KMS-11 (cell line): Measurements from ENCODE around the gene YBX2.

Source experiments
- H2AFZ ChIP-seq: fragments of 200-600 bp; sonication (generic); 2 replicates; pipeline ENCODE4 v1.6.1; 2016; ENCODE audit warnings: antibody characterized with exemption, mixed run types, low read depth
- H3K27ac ChIP-seq: fragments of 200-600 bp; sonication (generic); 2 replicates; pipeline ENCODE4 v1.6.1; 2016; ENCODE audit warnings: mild to moderate bottlenecking, mixed run types
- H3K27me3 ChIP-seq: fragments of 200-600 bp; sonication (generic); 2 replicates; pipeline ENCODE4 v1.6.1; 2017; ENCODE audit warnings: mild to moderate bottlenecking, low read depth, mixed run types, moderate library complexity; ENCODE audit not compliant: insufficient read depth
- H3K36me3 ChIP-seq: fragments of 200-600 bp; sonication (generic); 2 replicates; pipeline ENCODE4 v1.6.1; 2017; ENCODE audit warnings: mild to moderate bottlenecking, mixed run types; ENCODE audit not compliant: insufficient read depth
- H3K4me1 ChIP-seq: fragments of 200-600 bp; sonication (generic); 2 replicates; pipeline ENCODE4 v1.6.1; 2016; ENCODE audit warnings: mild to moderate bottlenecking, low read depth, mixed run types; ENCODE audit not compliant: poor library complexity, severe bottlenecking
- H3K4me2 ChIP-seq: fragments of 200-600 bp; sonication (generic); 2 replicates; pipeline ENCODE4 v1.7.0; 2016; ENCODE audit warnings: mild to moderate bottlenecking, mixed run types
- H3K4me3 ChIP-seq: fragments of 200-600 bp; sonication (generic); IDR thresholded peaks from 2 replicates; pipeline ENCODE4 v1.6.1; 2017; ENCODE audit warnings: low read depth, low read length, mixed read lengths; ENCODE audit not compliant: insufficient read depth
- H3K79me2 ChIP-seq: fragments of 200-600 bp; sonication (generic); 2 replicates; pipeline ENCODE4 v1.6.1; 2016; ENCODE audit warnings: low read depth, mixed run types; ENCODE audit not compliant: insufficient read depth
- H3K9ac ChIP-seq: fragments of 200-600 bp; sonication (generic); 2 replicates; pipeline ENCODE4 v1.6.1; 2016; ENCODE audit warnings: mild to moderate bottlenecking, mixed run types
- H4K20me1 ChIP-seq: fragments of 200-600 bp; sonication (generic); 2 replicates; pipeline ENCODE4 v1.6.1; 2016; ENCODE audit warnings: mild to moderate bottlenecking, mixed run types; ENCODE audit not compliant: insufficient read depth
- TF ChIP-seq, protein P1 (sequence below): fragments of 200-600 bp; sonication (generic); conservative IDR thresholded peaks from 2 replicates; pipeline ENCODE4 v1.6.1; 2017; ENCODE audit warnings: low read depth, mild to moderate bottlenecking, antibody characterized with exemption, low read length, moderate library complexity, mixed read lengths

Gene YBX2

DNA sequence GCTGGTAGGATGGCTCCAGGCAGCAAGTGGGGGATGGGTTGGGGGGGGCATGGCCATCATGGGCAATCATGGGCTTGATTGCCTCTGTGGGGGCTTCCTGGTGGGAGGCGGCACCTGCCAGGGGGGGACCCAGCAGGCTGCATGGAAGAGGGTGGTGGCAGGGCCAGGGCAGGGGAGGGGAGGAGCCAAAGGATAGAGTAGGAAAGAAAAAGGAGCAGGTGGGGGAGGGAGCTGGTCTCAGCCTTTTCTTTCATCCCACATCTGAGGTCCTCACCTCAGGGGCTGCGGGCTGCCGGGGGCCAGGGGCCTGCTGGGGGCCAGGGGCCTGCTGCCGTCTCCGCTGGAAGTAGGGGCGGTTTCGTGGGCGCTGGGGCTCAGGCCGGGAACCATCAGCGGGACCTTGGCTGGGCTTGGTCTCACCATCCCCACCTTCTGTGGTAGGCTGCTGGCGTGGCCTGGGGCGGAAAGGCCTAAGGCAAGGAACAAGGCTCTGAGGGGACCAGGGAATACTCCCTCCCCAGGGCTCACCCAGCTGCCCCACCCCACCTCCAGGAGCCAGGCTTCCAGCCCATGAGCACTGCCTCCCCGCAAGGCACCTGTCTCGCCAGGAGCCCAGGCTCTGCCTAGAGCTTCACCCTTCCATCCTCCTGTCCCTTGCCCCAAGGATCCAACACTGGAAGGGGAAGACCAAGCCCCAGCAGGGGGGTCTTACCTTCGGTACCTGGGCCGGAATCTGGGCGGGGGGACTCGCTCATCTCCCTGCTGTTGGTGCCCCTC is 5.0 kb downstream of the YBX2 start:
- Histone ChIP-seq H3K9ac (no peak overlapping the region), H3K4me1 (no peaks in the 10 kb centered on the region), H2AFZ (no peak overlapping the region), H4K20me1 (no peaks in the 10 kb centered on the region), H3K27ac (no peak overlapping the region), H3K36me3 (no peaks in the 10 kb centered on the region), H3K27me3 (0 out of 2 replicates have a peak, but pooled peaks cover 2% of the 10 kb centered on the region), H3K4me3 (no peak overlapping the region), H3K4me2 (no peak overlapping the region), H3K79me2 (no peaks in the 10 kb centered on the region)
- TF ChIP-seq, protein P1, sequence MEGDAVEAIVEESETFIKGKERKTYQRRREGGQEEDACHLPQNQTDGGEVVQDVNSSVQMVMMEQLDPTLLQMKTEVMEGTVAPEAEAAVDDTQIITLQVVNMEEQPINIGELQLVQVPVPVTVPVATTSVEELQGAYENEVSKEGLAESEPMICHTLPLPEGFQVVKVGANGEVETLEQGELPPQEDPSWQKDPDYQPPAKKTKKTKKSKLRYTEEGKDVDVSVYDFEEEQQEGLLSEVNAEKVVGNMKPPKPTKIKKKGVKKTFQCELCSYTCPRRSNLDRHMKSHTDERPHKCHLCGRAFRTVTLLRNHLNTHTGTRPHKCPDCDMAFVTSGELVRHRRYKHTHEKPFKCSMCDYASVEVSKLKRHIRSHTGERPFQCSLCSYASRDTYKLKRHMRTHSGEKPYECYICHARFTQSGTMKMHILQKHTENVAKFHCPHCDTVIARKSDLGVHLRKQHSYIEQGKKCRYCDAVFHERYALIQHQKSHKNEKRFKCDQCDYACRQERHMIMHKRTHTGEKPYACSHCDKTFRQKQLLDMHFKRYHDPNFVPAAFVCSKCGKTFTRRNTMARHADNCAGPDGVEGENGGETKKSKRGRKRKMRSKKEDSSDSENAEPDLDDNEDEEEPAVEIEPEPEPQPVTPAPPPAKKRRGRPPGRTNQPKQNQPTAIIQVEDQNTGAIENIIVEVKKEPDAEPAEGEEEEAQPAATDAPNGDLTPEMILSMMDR, result no peak

DNA sequence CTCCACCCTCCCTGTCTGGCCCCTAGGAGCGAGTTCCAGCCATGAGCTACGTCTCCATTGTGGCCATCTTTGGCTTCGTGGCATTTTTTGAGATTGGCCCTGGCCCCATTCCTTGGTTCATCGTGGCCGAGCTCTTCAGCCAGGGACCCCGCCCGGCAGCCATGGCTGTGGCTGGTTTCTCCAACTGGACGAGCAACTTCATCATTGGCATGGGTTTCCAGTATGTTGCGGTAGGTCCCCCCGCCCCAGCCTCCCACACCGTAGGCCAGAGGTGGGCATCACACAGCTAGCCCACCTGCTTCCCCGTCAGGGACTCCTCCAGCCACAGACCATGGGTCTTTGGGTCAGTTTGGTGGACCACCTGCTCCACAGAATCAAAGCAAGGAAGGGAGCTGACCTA is 8.8 kb downstream of the YBX2 start:
- Histone ChIP-seq H3K27ac (no peak overlapping the region), H3K4me1 (no peaks in the 10 kb centered on the region), H3K4me2 (no peak overlapping the region), H3K79me2 (no peaks in the 10 kb centered on the region), H3K27me3 (0 out of 2 replicates have a peak, but pooled peaks cover 2% of the 10 kb centered on the region), H2AFZ (no peak overlapping the region), H4K20me1 (no peaks in the 10 kb centered on the region), H3K9ac (no peak overlapping the region), H3K36me3 (no peaks in the 10 kb centered on the region), H3K4me3 (no peak overlapping the region)
- TF ChIP-seq, protein P1, result no peak

DNA sequence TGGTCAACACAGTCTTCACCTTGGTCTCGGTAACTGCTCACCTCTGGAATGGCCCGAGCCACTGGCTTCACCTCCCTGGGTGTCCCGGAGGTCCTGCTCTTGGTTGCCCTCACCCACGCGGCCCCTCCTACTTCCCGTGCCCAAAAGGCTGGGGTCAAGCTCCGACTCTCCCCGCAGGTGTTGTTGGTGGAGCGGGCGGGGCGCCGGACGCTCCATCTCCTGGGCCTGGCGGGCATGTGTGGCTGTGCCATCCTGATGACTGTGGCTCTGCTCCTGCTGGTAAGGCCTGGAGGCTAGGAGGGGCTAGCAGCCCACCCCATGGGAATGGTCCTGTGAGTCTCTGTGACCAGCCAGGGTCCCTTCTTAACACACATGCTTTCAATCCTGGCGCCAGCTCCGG is 9.5 kb downstream of the YBX2 start:
- no peak overlapping the region for H2AFZ ChIP-seq
- H3K36me3 ChIP-seq, result no peaks in the 10 kb centered on the region
- H3K4me1 ChIP-seq, result no peaks in the 10 kb centered on the region
- H3K27ac ChIP-seq, result no peak overlapping the region
- H3K9ac ChIP-seq, result no peak overlapping the region
- TF ChIP-seq, protein P1, result no peak
- H4K20me1 ChIP-seq, result no peaks in the 10 kb centered on the region
- no peaks in the 10 kb centered on the region for H3K27me3 ChIP-seq
- H3K79me2 ChIP-seq, result no peaks in the 10 kb centered on the region
- no peak overlapping the region for H3K4me3 ChIP-seq
- H3K4me2 ChIP-seq, result no peak overlapping the region

DNA sequence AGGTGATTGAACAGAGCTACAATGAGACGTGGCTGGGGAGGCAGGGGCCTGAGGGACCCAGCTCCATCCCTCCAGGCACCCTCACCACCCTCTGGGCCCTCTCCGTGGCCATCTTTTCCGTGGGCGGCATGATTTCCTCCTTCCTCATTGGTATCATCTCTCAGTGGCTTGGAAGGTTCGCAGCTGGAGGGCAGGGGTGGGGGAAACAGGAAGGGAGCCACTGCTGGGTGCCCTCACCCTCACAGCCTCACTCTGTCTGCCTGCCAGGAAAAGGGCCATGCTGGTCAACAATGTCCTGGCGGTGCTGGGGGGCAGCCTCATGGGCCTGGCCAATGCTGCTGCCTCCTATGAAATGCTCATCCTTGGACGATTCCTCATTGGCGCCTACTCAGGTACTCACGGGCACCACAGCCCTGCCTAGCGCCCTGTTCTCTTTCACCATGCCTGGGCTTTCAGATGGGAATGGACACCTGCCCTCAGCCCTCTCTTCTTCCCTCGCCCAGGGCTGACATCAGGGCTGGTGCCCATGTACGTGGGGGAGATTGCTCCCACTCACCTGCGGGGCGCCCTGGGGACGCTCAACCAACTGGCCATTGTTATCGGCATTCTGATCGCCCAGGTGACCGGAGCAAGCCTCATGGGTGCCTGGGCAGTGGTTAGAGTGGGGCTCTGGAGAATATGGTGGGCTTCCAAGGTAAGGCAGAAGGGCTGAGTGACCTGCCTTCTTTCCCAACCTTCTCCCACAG is 10.8 kb downstream of the YBX2 start:
- H3K36me3 ChIP-seq, result no peaks in the 10 kb centered on the region
- no peak overlapping the region for H3K4me2 ChIP-seq
- TF ChIP-seq, protein P1, result no peak
- no peak overlapping the region for H3K27ac ChIP-seq
- no peaks in the 10 kb centered on the region for H3K27me3 ChIP-seq
- H4K20me1 ChIP-seq, result no peaks in the 10 kb centered on the region
- H3K4me3 ChIP-seq, result no peak overlapping the region
- no peaks in the 10 kb centered on the region for H3K4me1 ChIP-seq
- H3K79me2 ChIP-seq, result no peaks in the 10 kb centered on the region
- H3K9ac ChIP-seq, result no peak overlapping the region
- no peak overlapping the region for H2AFZ ChIP-seq
